ENCODE results near the gene DOK1. TPM values are rescaled to one million over a fixed set of nuclear protein-coding genes. Genes with fewer than 3 reads are reported as not detected.
A peak's percentile ranks its signal among the peaks of the same experiment; 100 is the strongest.

Gene DOK1
- total RNA-seq, 1 experiment from 2014 or later: 4.7 TPM

DNA sequence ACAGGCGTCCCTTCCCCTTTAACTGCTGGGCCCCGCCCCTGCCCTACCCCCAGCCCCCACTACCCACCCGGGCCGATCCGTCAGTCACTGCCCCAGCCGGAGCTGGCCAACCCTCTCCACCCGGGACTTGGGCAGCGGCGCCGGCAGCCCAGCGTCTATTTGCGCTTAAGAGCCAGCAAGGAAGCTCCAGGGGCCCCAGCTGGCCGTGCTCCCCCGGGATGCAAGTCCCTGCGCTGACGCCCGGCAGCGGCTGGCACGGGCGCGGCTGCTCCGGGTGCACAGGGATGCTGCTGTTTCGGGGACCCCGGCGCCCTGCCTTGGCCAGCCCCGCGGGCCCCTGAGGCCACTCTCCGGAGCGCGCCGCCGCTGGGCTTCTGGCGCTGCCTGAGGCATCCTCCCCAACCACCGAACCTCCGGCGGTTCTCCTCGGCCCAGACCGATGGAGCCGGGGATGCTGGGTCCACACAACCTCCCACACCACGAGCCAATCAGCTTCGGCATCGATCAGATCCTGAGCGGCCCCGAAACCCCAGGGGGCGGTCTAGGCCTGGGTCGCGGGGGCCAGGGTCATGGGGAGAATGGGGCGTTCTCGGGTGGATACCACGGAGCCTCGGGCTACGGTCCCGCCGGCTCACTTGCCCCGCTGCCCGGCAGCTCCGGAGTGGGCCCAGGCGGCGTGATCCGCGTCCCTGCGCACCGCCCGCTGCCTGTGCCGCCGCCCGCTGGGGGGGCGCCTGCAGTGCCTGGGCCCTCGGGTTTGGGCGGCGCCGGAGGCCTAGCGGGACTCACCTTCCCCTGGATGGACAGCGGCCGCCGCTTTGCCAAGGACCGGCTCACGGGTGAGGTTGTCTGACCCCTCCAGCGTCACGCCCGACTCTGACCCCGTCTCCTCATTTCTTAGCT is 39.9 kb upstream of the DOK1 start, which contains the start of gene TLX2:
Gene TLX2 (plus strand): TSS at position 83 of the 903 bp plus-strand sequence. CDS start 357 bp downstream, at position 440.
- no peak within 1 kb of the TSS for H3K27ac ChIP-seq (ENCODE audit: low read length)
- H3F3A ChIP-seq (ENCODE audit: low read length, unreplicated experiment): no peaks in the 10 kb centered on the region
- peak within 1 kb of the TSS; percentile 69 for H3K4me3 ChIP-seq (ENCODE audit: low read length)
- ATAC-seq (peak; percentile 63), DNase-seq (peak; percentile 33)
- H2AFZ ChIP-seq (ENCODE audit: low read length): peak within 1 kb of the TSS; percentile 91
- BruUV-seq (replicated peaks): no TSS peak
- H3K9me2 ChIP-seq (replicated peaks; ENCODE audit: low read length): no peaks in the 10 kb centered on the region
- no peaks in the 10 kb centered on the region for H3K9me3 ChIP-seq (ENCODE audit: low read length)
- ChIA-PET CTCF (interaction anchor here (0.5 to 0.8 kb wide), 2 partner anchors 31 to 40 kb away, joined by 7 read pairs; no protein-coding TSS in a partner anchor), POLR2A (ENCODE audit: unreplicated experiment) (no interaction called here)
- H3K4me2 ChIP-seq (ENCODE audit: low read length): peak within 1 kb of the TSS; percentile 82
- H3K4me1 ChIP-seq (ENCODE audit: insufficient read depth, low read length): 0 out of 2 replicates have a peak, but pooled peaks cover 3% of the 10 kb centered on the region
- no peaks in the 10 kb centered on the region for H4K20me1 ChIP-seq (ENCODE audit: low read length)
- no peaks in the 10 kb centered on the region for H3K36me3 ChIP-seq (ENCODE audit: low read depth, low read length)
- TF ChIP-seq EZH2 (IDR thresholded peaks at IDR 0.05; ENCODE audit: low read length, unreplicated experiment) (no peak), EZH2phosphoT487 (IDR thresholded peaks at IDR 0.05; ENCODE audit: borderline replicate concordance, low read length) (no peak)
- TF ChIP-seq, protein P1, sequence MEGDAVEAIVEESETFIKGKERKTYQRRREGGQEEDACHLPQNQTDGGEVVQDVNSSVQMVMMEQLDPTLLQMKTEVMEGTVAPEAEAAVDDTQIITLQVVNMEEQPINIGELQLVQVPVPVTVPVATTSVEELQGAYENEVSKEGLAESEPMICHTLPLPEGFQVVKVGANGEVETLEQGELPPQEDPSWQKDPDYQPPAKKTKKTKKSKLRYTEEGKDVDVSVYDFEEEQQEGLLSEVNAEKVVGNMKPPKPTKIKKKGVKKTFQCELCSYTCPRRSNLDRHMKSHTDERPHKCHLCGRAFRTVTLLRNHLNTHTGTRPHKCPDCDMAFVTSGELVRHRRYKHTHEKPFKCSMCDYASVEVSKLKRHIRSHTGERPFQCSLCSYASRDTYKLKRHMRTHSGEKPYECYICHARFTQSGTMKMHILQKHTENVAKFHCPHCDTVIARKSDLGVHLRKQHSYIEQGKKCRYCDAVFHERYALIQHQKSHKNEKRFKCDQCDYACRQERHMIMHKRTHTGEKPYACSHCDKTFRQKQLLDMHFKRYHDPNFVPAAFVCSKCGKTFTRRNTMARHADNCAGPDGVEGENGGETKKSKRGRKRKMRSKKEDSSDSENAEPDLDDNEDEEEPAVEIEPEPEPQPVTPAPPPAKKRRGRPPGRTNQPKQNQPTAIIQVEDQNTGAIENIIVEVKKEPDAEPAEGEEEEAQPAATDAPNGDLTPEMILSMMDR (conservative IDR thresholded peaks at IDR 0.05; ENCODE audit: low read depth, low read length): no peak
- intact Hi-C loops (cut with micrococcal nuclease): no loop called here
- peak within 1 kb of the TSS; percentile 33; the same call in 1 of the 2 replicates for H3K9ac ChIP-seq (ENCODE audit: low read length)
- no peaks in the 10 kb centered on the region for H3K79me2 ChIP-seq (ENCODE audit: low read length)
- H3K27me3 ChIP-seq (ENCODE audit: low read length): no peaks in the 10 kb centered on the region

DNA sequence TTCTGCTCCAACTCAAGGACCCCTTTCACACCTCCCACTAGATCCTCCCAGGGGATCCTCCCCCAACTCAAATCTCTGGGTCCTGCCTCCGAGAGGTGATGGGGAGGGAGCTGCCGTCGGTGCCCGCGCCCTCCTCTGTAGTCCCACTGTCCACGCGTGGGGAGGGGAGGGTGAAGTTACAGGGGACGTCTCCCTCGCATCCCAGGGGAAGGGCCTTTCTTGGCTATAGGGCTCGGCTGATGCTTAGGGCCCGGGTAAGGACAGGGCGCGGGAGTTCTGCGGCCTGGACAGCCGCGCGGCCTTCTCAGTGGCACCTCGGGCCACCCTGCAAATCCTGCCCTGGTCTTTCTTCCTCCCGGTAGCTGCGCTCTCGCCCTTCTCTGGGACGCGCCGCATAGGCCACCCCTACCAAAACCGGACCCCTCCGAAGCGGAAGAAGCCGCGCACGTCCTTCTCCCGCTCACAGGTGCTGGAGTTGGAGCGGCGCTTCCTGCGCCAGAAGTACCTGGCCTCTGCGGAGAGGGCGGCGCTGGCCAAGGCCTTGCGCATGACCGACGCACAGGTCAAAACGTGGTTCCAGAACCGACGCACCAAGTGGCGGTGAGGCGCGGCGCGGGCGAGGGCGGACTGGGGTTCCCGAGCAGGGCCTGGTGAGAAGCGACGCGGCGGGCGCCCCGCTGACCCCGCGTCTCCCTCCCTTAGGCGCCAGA is 39.1 kb upstream of the DOK1 start:
- CTCF ChIA-PET: no interaction called here
- Histone ChIP-seq H4K20me1 (ENCODE audit: low read length) (no peaks in the 10 kb centered on the region), H3K9ac (ENCODE audit: low read length) (no peak overlapping the region), H3K4me1 (ENCODE audit: insufficient read depth, low read length) (0 out of 2 replicates have a peak, but pooled peaks cover 3% of the 10 kb centered on the region), H3K4me3 (ENCODE audit: low read length) (no peak overlapping the region), H3F3A (ENCODE audit: low read length, unreplicated experiment) (no peaks in the 10 kb centered on the region), H2AFZ (ENCODE audit: low read length) (no peak overlapping the region), H3K79me2 (ENCODE audit: low read length) (no peaks in the 10 kb centered on the region), H3K27me3 (ENCODE audit: low read length) (no peaks in the 10 kb centered on the region), H3K4me2 (ENCODE audit: low read length) (no peak overlapping the region), H3K9me2 (replicated peaks; ENCODE audit: low read length) (no peaks in the 10 kb centered on the region), H3K36me3 (ENCODE audit: low read depth, low read length) (no peaks in the 10 kb centered on the region), H3K27ac (ENCODE audit: low read length) (no peak overlapping the region), H3K9me3 (ENCODE audit: low read length) (no peaks in the 10 kb centered on the region)
- intact Hi-C loops (cut with micrococcal nuclease): no loop called here
- ATAC-seq (no peak), DNase-seq (no peak)
- no peak for TF ChIP-seq EZH2phosphoT487 (IDR thresholded peaks at IDR 0.05; ENCODE audit: borderline replicate concordance, low read length)
- TF ChIP-seq, protein P1 (conservative IDR thresholded peaks at IDR 0.05; ENCODE audit: low read depth, low read length): no peak
- no peak for TF ChIP-seq EZH2 (IDR thresholded peaks at IDR 0.05; ENCODE audit: low read length, unreplicated experiment)
- BruUV-seq (replicated peaks): no TSS peak
- POLR2A ChIA-PET (ENCODE audit: unreplicated experiment): no interaction called here
